EL (cell line): ENCODE measurements around the gene MAP4K3.
"Not testable (repeated sequence)": the region's sequence is repeated elsewhere in the genome, so short reads cannot be mapped to it uniquely, and the experiment has no call there.

ENCODE experiments used
- DNase-seq: peaks from one replicate; pipeline ENCODE4 v3.0.0-alpha.2; 2016

MAP4K3 gene

DNA sequence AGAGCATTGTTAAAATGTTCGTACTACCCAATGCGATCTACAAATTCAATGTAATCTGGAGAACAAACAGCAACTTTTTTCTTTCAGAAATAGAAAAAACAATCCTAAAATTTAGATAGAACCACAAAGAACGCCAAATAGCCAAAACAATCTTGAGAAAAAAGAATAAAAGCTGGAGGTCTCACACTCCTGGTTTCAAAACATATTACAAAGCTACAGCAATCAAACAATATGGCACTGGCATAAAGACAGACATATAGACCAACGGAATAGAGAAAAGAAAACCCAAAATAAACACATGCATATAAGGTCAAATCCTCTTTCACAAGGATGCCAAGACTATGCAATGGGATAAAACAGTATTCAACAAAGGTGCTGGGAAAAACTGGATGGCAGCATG lies 74.5 kb downstream of the MAP4K3 start:
- DNase-seq: no peak

DNA sequence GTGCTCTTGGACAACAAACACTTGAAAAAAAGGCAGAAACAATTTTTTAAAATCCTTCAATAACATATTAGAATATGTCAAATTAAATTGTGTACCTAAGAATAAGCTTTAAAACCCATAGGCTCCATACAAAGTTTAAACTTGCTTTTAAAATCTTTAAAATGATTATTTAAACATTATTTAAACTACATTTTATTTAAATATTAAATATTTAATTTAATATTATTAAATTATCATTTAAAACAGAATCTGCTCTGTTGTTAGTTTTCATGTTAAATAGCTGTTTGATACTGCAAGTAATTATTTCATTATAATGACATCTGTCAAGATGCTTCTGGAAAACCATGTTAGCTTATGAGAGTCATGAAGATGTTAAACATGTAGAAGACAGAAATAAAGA lies 75.6 kb downstream of the MAP4K3 start:
- DNase-seq: no peak

DNA sequence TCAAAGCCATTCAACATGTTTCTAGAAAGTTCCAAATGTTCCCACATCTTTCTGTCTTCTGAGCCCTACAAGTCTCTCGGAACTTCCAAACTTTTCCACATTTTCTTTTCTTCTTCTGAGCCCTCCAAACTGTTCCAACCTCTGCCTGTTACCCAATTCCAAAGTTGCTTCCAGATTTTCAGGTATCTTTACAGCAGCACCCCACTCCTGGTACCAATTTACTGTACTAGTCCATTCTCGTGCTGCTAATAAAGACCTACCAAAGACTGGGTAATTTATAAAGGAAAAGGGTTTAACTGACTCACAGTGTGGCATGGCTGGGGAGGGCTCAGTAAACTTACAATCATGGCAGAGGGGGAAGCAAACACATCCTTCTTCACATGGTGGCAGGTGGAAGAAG lies 76.7 kb downstream of the MAP4K3 start:
- not testable (repeated sequence) for DNase-seq

DNA sequence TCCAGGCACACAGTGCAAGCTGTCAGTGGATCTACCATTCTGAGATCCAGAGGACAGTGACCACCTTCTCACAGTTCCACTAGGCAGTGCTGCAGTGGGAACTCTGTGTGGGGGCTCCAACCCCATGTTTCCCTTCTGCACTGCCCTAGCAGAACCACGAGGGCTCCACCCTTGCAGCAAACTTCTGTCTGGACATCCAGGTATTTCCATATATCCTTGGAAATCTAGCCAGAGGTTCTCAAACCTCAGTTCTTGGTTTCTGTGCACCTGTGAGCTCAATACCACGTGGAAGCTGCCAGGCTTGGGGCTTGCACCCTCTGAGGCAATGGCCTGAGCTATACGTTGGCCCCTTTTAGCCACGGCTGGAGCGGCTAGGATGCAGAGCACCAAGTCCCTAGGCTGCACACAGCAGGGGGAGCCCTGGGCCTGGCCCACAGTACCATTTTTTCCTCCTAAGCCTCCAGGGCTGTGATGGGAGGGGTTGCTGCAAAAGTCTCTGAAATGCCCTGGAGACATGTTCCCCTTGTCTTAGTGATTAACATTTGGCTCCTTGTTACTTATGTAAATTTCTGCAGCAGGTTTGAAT lies 77.5 kb downstream of the MAP4K3 start:
- no peak for DNase-seq

DNA sequence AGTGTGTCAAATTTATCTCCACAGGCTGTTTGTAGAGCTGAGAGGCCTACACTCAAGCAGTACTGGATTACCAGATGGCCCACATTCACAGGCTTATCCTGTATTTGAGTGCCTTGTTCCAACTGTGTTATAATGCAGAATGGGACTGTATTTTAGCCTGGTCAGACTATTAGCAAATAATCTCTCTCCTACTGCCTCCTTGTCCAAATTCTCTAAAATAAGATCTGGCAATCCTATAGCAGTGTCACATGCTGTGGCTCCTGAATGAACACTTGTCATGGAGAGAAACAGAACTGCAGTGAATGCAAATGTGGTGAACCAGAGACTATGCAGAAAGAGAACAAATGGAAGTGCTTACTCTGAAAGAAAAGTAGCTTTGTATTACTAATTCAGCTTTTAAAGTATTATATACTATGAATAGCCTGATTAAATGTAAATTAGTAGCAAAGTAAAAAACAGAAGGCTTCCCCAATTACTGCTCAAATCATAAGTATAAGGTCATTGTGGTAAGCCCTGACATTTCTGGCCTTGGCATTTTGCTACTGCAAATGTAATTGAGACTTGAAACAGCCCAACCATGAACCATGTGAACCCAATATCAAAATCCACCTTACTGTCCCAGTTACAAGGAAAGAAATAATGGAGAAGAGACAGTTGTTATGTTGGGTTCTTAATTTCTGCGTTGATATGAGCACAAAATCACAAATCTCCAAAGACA lies 80.0 kb downstream of the MAP4K3 start:
- DNase-seq: no peak

DNA sequence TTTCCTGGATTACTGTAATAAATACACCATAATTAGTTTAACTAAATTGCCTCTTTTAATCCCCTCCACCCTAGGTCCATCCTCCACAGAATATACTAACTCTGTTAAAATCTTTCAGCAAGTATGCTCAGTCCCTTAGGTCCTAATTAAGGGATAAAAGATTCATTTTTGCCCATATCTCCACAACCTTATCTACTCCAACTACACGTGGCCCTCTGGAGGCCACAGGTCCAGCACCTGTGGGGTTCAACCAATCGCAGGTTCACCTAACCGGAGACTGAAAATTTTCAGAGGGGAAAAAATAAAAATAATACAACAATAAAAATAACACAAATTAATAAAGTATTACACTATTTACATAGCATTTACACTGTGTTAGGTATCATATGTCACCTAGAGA lies 86.4 kb downstream of the MAP4K3 start:
- no peak for DNase-seq

DNA sequence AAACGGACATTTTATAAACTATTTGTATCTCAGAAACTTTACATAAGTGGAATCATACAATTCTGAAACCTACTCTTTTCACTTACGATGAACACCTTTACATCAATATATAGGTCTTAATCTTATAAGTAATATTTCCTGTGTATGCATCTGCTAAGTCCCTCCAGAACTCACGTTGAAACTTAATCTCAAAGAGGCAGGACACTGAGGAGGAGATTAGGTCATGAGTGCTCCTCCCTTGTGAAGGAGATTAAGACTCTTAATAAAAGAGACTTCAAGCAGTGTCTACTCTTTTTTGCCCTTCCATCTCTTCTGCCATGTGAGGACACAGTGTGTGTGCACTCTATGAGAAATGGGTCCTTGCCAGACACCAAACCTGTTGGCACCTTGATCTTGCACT lies 98.6 kb downstream of the MAP4K3 start:
- no peak for DNase-seq

DNA sequence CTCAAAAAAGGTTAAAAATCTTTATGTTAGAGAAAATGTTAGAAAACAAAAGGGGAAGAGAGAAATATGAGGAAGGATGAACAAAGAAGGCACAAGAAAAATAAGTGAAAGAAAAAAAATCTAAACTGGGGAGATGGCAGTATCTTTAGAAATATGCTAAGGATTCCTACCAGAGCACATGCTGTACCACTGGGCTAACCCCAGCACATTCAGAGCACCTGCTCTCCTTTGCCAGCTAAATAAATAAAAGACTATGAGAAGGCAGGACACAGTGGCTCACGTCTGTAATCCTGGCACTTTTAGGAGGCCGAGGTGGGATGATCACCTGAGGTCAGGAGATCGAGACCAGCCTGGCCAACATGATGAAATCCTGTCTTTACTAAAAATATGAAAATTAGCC lies 101.2 kb downstream of the MAP4K3 start:
- DNase-seq: no peak

DNA sequence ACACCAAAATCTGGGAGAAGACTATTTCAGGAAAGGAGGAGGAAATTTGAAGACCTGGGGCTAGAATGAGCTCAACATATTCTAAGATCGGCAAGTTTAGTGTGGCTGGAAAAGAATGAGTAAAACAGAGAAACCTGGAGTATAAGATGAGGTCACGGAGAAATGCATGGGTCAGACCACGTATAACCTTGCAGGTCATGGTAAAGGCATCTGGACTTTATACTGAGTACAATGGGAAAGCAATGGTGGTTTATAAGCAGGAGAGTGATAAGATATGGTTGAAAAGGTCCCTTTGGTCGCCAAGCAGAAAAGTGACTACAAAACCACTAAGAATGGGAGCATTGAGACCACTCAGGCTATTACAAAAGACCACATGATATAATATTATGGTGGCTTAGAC lies 102.1 kb downstream of the MAP4K3 start:
- no peak for DNase-seq

DNA sequence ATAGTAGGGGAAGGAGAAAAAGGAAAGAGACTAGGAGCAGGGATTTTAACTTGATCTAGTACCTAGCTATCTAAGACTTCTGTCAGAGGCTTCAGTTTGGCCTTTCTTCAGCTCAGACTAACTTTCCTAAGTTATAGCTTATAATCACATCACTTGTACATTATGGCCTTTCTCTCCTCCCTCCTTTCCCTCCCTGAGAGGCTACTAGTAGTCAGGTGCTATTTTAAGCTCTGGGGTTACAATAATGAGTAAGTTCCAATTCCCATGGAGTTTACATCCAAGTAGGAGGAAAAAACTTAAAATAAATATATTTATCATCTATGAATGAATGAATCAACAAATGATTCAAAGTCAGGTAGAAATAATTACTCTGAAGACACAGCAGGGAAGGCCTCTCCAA lies 102.6 kb downstream of the MAP4K3 start:
- no peak for DNase-seq

DNA sequence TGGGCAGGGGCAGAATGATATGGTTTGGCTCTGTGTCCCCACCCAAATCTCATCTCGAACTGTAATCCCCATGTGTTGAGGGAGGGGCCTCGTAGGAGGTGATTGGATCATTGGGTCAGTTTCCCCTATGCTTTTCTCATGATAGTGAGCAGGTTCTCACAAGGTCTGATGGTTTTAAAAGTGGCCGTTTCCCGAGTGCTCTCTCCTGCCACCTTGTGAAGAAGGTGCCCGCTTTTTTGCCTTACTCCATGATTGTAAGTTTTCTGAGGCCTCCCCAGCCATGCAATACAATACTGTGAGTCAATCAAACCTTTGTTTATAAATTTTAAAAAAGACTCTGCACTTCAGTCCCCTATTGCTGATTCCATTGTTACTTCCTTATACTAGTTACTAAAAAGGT lies 110.4 kb downstream of the MAP4K3 start:
- DNase-seq: no peak

DNA sequence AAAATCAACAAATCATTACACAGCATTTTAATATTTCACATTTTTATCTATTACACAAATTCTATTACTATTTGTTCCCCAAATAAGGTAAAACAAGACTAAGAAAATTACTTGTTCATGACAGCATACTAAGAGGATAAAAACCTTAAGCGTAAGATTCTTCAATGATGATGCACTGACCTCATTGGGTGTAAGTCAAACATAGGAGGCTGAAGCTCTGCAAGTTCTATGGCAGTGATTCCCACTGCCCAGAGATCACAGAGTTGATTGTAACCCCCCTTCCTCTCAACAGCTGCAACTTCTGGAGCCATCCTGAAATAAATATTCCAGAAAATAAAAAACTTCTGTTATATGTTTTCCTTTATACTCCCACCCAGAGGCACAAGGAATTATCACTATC lies 111.1 kb downstream of the MAP4K3 start:
- peak; percentile 74 for DNase-seq

DNA sequence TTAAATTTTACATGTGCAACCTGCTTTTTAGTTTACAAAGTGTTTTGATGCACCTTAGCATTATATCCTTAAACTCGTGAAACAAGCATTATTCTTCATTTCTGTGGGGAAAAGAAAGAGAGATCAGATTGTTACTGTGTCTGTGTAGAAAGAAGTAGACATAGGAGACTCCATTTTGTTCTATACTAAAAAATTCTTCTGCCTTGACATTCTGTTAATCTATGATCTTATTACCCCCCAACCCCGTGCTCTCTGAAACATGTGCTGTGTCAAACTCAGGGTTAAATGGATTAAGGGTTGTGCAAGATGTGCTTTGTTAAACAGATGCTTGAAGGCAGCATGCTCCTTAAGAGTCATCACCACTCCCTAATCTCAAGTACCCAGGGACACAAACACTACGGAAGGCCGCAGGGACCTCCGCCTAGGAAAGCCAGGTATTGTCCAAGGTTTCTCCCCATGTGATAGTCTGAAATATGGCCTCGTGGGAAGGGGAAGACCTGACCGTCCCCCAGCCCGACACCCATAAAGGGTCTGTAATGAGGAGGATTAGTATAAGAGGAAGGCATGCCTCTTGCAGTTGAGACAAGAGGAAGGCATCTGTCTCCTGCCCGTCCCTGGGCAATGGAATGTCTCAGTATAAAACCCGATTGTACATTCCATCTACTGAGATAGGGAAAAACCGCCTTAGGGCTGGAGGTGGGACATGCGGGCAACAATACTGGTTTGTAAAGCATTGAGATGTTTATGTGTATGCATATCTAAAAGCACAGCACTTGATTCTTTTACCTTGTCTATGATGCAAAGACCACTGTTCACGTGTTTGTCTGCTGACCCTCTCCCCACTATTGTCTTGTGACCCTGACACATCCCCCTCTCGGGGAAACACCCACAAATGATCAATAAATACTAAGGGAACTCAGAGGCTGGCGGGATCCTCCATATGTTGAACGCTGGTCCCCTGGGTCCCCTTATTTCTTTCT lies 115.7 kb downstream of the MAP4K3 start:
- not testable (repeated sequence) for DNase-seq

DNA sequence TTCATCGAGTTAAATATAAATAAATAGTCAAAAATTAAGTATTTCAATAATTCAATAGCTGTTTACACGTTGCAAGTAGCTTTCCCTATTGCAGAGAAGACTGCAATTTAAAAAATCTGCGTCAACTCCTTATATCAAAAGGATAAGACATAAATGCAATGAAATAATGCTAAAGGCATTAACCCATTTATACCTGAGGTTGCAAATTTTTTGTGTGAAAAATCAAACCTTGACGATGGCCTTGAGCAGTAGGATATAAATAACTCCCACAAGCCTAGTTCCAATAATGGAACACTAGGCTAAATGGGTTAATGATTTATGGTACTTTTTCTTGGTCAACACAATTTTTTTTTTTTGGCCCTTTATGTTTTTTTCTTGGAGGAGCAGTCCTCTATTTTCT lies 116.9 kb downstream of the MAP4K3 start:
- DNase-seq: no peak

DNA sequence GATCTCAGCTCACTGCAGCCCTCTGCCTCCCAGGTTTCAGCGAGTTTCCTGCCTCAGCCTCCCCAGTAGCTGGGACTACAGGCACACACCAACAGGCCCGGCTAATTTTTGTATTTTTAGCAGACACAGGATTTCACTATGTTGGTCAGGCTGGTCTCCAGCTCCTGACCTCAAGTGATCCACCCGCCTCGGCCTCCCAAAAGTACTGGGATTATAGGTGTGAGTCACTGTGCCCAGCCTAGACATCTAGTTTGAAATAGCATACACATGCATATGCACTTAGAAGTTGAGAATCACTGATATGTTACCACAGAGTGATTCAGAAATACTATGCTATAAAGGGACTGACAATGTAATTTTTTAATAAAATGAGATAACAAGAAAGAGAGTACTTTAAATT lies 123.5 kb downstream of the MAP4K3 start:
- peak; percentile 71 for DNase-seq

DNA sequence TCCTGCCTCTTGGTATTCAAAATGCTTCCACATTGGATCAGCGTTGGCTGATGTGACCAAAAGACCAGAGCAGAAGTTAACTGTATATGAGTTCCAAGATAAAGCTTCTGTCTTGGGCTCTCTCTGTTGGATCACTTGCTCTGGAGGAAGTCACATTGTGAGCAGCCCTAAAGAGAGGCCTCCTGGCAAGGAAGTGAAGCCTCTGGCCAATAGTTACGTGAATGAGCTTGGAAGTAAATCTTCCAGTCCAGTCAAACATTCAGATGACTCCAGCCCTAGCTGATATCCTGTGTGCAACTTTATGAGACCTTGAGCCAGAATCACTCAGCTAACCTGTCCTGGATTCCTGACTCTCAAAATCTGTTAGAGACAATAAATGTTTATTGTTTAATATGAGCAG lies 125.6 kb downstream of the MAP4K3 start:
- DNase-seq: no peak

DNA sequence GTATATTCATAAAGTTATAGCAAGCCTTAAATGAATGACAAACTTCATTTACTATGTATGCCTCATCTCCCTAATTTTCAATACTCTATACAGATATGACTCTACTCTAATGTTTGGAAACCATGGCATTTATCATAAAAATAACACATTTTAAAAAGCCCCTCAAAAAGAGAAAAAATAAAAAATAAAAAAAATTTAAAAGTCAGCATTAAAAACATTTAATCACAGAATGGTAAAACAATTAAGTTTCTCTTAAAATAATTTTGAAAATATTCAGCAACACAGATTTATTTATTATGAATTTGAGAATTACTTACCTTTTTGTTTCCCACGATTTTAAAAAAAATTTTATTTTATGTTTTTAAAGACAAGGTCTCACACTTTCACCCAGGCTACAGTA lies 128.3 kb downstream of the MAP4K3 start:
- no peak for DNase-seq

DNA sequence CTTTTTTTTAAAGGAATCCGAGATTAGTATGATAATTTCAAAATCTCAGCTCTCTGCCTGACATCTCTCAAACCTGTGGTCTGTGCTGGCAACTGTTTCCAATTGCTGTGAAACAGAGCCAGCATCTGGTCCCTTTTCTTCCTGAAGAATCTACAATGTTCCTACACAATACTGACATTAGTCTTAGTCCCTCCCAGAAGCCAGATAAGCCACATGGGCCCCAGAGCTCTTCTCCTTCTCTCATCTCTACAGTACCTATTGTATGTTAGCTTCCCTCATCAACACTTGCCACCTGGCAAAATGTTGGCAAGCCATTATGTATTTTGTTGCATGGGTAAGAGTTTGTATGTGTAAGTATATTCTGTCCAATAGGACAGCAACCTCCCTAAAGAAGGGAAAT lies 130.5 kb downstream of the MAP4K3 start:
- DNase-seq: no peak

DNA sequence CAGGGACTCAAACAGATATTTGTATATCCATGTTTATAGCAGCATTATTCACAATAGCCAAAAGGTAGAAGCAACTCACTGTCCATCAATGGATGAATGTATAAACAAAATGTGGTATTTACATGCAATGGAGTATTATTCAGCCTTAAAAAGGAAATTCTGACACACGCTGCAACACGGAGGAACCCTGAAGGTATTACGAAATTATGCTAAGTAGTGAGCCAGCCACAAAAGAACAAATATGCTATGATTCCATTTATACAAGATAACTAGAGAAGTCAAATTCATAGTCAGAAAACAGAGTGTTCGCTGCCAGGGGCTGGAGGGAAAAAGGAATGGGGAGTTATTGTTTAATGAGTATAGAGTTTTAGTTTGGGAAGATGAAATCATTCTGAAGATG lies 132.4 kb downstream of the MAP4K3 start:
- DNase-seq: no peak

DNA sequence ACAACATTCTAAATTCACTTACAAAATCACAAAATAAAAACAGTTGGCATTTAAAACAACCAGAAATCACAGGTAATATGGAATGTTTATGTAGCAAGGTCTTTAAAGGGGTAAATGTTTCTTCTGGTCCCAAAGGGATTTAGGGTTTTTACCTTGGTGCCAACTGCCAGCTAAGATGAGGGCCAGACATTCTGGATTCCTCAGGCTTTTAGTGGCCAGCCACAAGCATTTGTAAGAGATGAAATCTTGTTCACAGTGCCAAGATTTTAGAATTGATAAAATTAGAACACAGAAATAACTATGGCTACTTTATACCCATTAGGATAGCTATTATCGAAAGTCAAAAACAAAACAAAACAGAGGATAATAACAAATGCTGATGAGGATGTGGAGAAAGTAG lies 132.9 kb downstream of the MAP4K3 start:
- DNase-seq: no peak

DNA sequence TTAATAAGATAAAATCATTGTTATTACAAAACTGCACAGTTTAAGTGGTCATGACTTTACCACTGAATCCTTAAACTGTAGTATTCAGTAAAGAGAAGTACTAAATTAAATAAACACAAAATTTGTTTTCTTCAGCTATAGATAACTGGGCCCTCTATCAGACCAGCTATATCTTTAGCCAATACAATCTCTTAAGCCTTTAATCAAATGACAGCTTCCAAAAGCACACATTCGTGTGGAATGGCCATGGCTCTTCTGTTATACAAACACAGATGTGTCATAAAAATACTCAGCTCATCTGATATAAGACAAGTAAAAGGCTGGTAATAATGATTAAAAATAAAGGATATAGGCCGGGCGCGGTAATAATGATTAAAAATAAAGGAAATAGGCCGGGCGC lies 135.7 kb downstream of the MAP4K3 start:
- DNase-seq: no peak

DNA sequence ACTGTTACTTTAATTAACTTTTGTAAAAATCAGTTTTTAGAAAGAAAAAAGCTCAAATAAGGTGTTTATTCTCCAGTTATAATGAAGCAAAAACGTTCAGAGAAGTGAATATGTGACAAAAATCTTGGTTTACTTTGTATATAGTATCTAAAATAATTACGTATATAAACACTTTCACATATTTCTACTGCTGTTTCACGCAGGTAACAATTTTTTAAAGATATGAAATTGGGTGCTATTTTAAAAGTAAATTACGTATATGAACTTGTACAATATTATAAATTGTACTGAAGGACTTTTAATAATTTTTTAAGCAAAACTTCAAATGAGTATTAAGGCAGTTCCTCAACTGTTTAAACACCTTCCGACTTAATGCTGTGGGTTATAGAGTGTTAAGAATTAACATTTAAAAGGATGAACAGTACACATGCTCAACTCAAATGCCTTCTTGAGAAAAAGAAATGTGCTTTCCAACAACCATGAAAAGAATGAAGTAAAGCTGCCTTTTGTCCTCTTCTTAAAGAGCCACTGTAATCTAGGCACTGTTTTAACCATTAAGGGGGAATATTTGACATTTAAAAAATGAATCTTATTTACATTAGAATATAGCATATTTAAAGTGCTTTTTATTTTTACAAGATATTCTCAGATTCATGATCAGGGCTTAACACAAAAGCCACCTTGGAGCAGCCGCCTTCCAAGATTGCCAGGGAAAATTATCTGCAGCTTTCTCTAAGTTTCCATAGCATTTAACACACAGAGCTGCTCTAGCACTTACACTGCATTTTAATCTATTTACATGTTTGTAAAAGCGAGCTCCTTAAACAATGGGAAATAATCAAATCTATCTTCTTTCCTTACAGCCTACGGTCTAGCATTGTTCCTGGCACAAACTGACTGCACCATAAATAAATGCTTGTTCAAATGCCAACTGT lies 136.8 kb downstream of the MAP4K3 start:
- DNase-seq: no peak

DNA sequence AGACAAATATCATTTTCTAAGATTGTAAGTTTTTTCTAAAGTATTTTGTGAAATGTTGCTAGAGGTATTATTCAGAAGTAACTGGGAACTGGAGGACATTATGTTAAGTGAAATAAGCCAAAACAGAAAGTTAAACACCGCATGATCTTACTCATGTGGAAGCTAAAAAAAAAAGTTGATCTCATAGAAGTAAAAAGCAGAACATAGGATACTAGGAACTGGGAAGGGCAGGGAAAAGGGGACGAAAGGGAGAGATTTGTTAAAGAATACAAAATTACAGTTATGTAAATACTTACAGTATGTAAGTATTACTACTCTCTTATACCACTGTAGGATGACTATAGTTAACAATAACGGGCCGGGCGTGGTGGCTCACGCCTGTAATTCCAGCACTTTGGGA lies 146.7 kb downstream of the MAP4K3 start:
- DNase-seq: no peak
